ENCODE results near the gene DPP6. TPM values are rescaled to one million over a fixed set of nuclear protein-coding genes. Genes with fewer than 3 reads are reported as not detected.

The DPP6 gene
- total RNA-seq, 3 donors from 2014 or later (not counting 1 experiment from before 2014, with no cell fraction given), result not detected

- no peaks in the 10 kb centered on the region for H3K36me3 Mint-ChIP-seq
- no peaks in the 10 kb centered on the region for H3K4me1 Mint-ChIP-seq
- WGBS (ENCODE audit: insufficient coverage), result 37% methylated on average over 5 of the region's 5 CpGs
Observed at GRCh38 chr7:154308928-154309327, 256.7 kb downstream of the DPP6 start.

GRCh38 chr7:154310114-154310513 lies 257.9 kb downstream of the DPP6 start:
- H3K9me3 Mint-ChIP-seq, result peaks cover 8 to 9% of the 10 kb centered on the region in 2 donors
- DNase-seq (no peak), ATAC-seq (no peak)
- 70% methylated on average over 4 of the region's 4 CpGs for WGBS (ENCODE audit: insufficient coverage)
- H3K36me3 Mint-ChIP-seq, result no peaks in the 10 kb centered on the region
- Histone ChIP-seq H3K4me1 (ENCODE audit: control insufficient read depth, insufficient read depth, low read length) (no peaks in the 10 kb centered on the region), H3K4me3 (ENCODE audit: low read length) (no peak overlapping the region), H3K27ac (ENCODE audit: low read length) (no peak overlapping the region), H3K36me3 (ENCODE audit: control insufficient read depth, insufficient read depth, low read length) (no peaks in the 10 kb centered on the region), H3K27me3 (ENCODE audit: control insufficient read depth, insufficient read depth, low read length) (no peaks in the 10 kb centered on the region), H3K9me3 (ENCODE audit: control insufficient read depth, insufficient read depth, low read length) (no peaks in the 10 kb centered on the region)
- no peaks in the 10 kb centered on the region for H3K27me3 Mint-ChIP-seq (ENCODE audit: low read depth in 2 of 2)
- TF ChIP-seq CTCF (IDR thresholded peaks at IDR 0.05), result no peak
- no peak overlapping the region for H3K27ac Mint-ChIP-seq
- no peaks in the 10 kb centered on the region for H3K4me1 Mint-ChIP-seq
- no peak overlapping the region for H3K4me3 Mint-ChIP-seq
- intact Hi-C loops (cut with micrococcal nuclease), result no loop called here

More at GRCh38 chr7:154308928-154309327, 256.7 kb downstream of the DPP6 start:
- no peak overlapping the region for H3K4me3 ChIP-seq (ENCODE audit: low read length)
- no peak for TF ChIP-seq CTCF (IDR thresholded peaks at IDR 0.05)
- no peaks in the 10 kb centered on the region for H3K27me3 ChIP-seq (ENCODE audit: control insufficient read depth, insufficient read depth, low read length)
- Mint-ChIP-seq H3K27me3 (ENCODE audit: low read depth in 2 of 2) (no peaks in the 10 kb centered on the region), H3K4me3 (no peak overlapping the region), H3K9me3 (peaks cover 11 to 12% of the 10 kb centered on the region in 2 donors), H3K27ac (no peak overlapping the region)
- H3K9me3 ChIP-seq (ENCODE audit: control insufficient read depth, insufficient read depth, low read length), result peaks cover 4% of the 10 kb centered on the region
- intact Hi-C loops (cut with micrococcal nuclease), result no loop called here
- DNase-seq, result no peak
- ATAC-seq, result no peak
- H3K36me3 ChIP-seq (ENCODE audit: control insufficient read depth, insufficient read depth, low read length), result no peaks in the 10 kb centered on the region
- H3K27ac ChIP-seq (ENCODE audit: low read length), result no peak overlapping the region
- no peaks in the 10 kb centered on the region for H3K4me1 ChIP-seq (ENCODE audit: control insufficient read depth, insufficient read depth, low read length)

- H3K4me3 ChIP-seq (ENCODE audit: low read length), result no peak overlapping the region
- no peaks in the 10 kb centered on the region for H3K27me3 ChIP-seq (ENCODE audit: control insufficient read depth, insufficient read depth, low read length)
- intact Hi-C loops (cut with micrococcal nuclease), result no loop called here
- no peaks in the 10 kb centered on the region for H3K4me1 ChIP-seq (ENCODE audit: control insufficient read depth, insufficient read depth, low read length)
- no peak overlapping the region for H3K27ac ChIP-seq (ENCODE audit: low read length)
- Mint-ChIP-seq H3K4me3 (no peak overlapping the region), H3K9me3 (peaks cover 5 to 16% of the 10 kb centered on the region in 2 donors), H3K4me1 (no peaks in the 10 kb centered on the region), H3K27ac (no peak overlapping the region), H3K36me3 (no peaks in the 10 kb centered on the region), H3K27me3 (ENCODE audit: low read depth in 2 of 2) (no peaks in the 10 kb centered on the region)
- DNase-seq (no peak), ATAC-seq (no peak)
- H3K36me3 ChIP-seq (ENCODE audit: control insufficient read depth, insufficient read depth, low read length), result no peaks in the 10 kb centered on the region
- TF ChIP-seq CTCF (IDR thresholded peaks at IDR 0.05), result no peak
- peaks cover 2% of the 10 kb centered on the region for H3K9me3 ChIP-seq (ENCODE audit: control insufficient read depth, insufficient read depth, low read length)
- WGBS (ENCODE audit: insufficient coverage), result 88% methylated on average over 9 of the region's 9 CpGs
Observed at GRCh38 chr7:154324196-154324595, 272.0 kb downstream of the DPP6 start.

- intact Hi-C loops (cut with micrococcal nuclease), result no loop called here
- H3K27me3 ChIP-seq (ENCODE audit: control insufficient read depth, insufficient read depth, low read length), result no peaks in the 10 kb centered on the region
- Mint-ChIP-seq H3K4me1 (no peaks in the 10 kb centered on the region), H3K9me3 (peaks cover 13 to 26% of the 10 kb centered on the region in 2 donors), H3K27me3 (ENCODE audit: low read depth in 2 of 2) (no peaks in the 10 kb centered on the region), H3K4me3 (no peak overlapping the region), H3K36me3 (no peaks in the 10 kb centered on the region), H3K27ac (no peak overlapping the region)
- no peak overlapping the region for H3K4me3 ChIP-seq (ENCODE audit: low read length)
- H3K4me1 ChIP-seq (ENCODE audit: control insufficient read depth, insufficient read depth, low read length), result no peaks in the 10 kb centered on the region
- WGBS (ENCODE audit: insufficient coverage), result 88% methylated on average over 1 of the region's 3 CpGs
- DNase-seq (no peak), ATAC-seq (no peak)
- peaks cover 3% of the 10 kb centered on the region for H3K9me3 ChIP-seq (ENCODE audit: control insufficient read depth, insufficient read depth, low read length)
- no peak overlapping the region for H3K27ac ChIP-seq (ENCODE audit: low read length)
- H3K36me3 ChIP-seq (ENCODE audit: control insufficient read depth, insufficient read depth, low read length), result no peaks in the 10 kb centered on the region
- TF ChIP-seq CTCF (IDR thresholded peaks at IDR 0.05), result no peak
Observed at GRCh38 chr7:154326421-154326820, 274.2 kb downstream of the DPP6 start.

Measured in natural killer cell (primary cell).